ENCODE data around the gene CDC16. TPM values are rescaled to one million over a fixed set of nuclear protein-coding genes. Genes with fewer than 3 reads are reported as not detected.
A peak's percentile ranks its signal among the peaks of the same experiment; 100 is the strongest.

Gene CDC16
- total and polyA plus RNA-seq, 5 donors from 2014 or later: 16.1 to 56.8 (median 22.1) TPM

GRCh38 chr13:114227528-114227927 lies 7.2 kb upstream of the CDC16 start:
- no peak for DNase-seq
- Histone ChIP-seq H3K27ac (ENCODE audit: insufficient read depth, low read length, poor library complexity, severe bottlenecking) (no peak overlapping the region), H3K4me1 (ENCODE audit: control insufficient read depth, insufficient read depth, low read length, poor library complexity, severe bottlenecking) (peaks cover 30% of the 10 kb centered on the region), H3K27me3 (ENCODE audit: control insufficient read depth, insufficient read depth, low read length) (peaks cover 5% of the 10 kb centered on the region), H3K4me3 (ENCODE audit: low read depth, low read length) (no peak overlapping the region), H3K9me3 (ENCODE audit: control insufficient read depth in 2 of 2, low read length in 2 of 2) (no peaks in the 10 kb centered on the region), H3K36me3 (ENCODE audit: control insufficient read depth, insufficient read depth, low read length) (no peaks in the 10 kb centered on the region)
- no peak for ATAC-seq (ENCODE audit: low read depth in 2 of 2)
- Mint-ChIP-seq H3K27ac (peak overlapping the region in 2 of 3 donors; percentile 45 to 81), H3K4me3 (peak overlapping the region in 1 of 4 donors; percentile 11), H3K27me3 (peaks cover 44% of the 10 kb centered on the region), H3K9me3 (no peaks in the 10 kb centered on the region), H3K36me3 (no peaks in the 10 kb centered on the region), H3K4me1 (peaks cover 12 to 40% (median 25%) of the 10 kb centered on the region in 4 donors)

DNA sequence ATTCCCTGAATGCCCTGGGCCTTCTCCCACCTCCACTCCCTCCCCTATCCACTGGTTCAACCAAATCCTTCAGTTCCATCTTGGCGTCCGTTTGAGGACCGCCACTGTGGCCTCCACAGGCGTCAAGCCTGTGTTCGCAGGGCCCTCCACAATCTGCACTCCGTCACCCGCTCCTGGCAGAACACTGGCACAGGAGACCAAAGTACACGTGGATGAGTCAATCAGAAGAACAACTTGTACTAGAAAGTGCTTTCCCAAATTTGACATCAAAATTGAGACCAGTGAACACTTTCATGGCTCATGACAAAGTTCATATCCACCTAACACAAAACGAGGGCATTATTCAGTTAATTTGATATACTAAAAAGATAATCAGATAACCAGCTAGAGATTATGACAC lies 6.5 kb upstream of the CDC16 start:
- Histone ChIP-seq H3K4me1 (ENCODE audit: control insufficient read depth, insufficient read depth, low read length, poor library complexity, severe bottlenecking) (peaks cover 30% of the 10 kb centered on the region), H3K9me3 (ENCODE audit: control insufficient read depth in 2 of 2, low read length in 2 of 2) (no peaks in the 10 kb centered on the region), H3K4me3 (ENCODE audit: low read depth, low read length) (no peak overlapping the region), H3K36me3 (ENCODE audit: control insufficient read depth, insufficient read depth, low read length) (no peaks in the 10 kb centered on the region), H3K27me3 (ENCODE audit: control insufficient read depth, insufficient read depth, low read length) (peaks cover 5% of the 10 kb centered on the region), H3K27ac (ENCODE audit: insufficient read depth, low read length, poor library complexity, severe bottlenecking) (no peak overlapping the region)
- no peak overlapping the region for H3K27ac Mint-ChIP-seq
- no peaks in the 10 kb centered on the region for H3K36me3 Mint-ChIP-seq
- peaks cover 46% of the 10 kb centered on the region for H3K27me3 Mint-ChIP-seq
- no peaks in the 10 kb centered on the region for H3K9me3 Mint-ChIP-seq
- DNase-seq (no peak), ATAC-seq (ENCODE audit: low read depth in 2 of 2) (no peak)
- H3K4me1 Mint-ChIP-seq: peaks cover 12 to 35% (median 23%) of the 10 kb centered on the region in 4 donors
- H3K4me3 Mint-ChIP-seq: no peak overlapping the region

DNA sequence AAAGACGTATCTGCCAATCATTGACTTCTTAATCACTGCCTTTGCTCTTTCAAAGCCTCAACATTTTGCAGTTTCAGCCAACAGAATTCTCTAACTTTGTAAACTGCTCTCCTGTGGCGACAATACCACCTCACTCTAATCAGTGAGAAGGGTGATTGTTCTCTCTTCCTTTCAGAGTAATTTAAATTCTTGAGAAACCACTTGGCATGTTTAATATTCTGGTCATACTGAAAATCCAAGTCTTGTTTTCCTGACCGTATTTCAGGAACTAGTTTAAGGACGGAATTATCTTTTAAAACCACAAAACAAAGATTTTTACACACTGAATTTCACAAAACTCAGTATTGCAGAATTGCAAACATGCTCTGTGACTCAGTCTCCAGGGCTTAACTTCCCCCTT lies 5.2 kb upstream of the CDC16 start:
- DNase-seq (no peak), ATAC-seq (ENCODE audit: low read depth in 2 of 2) (no peak)
- Mint-ChIP-seq H3K4me3 (peak overlapping the region in 1 of 4 donors; percentile 7), H3K9me3 (no peaks in the 10 kb centered on the region), H3K4me1 (peaks cover 11 to 32% (median 22%) of the 10 kb centered on the region in 4 donors), H3K36me3 (no peaks in the 10 kb centered on the region), H3K27me3 (peaks cover 46% of the 10 kb centered on the region), H3K27ac (no peak overlapping the region)
- Histone ChIP-seq H3K27me3 (ENCODE audit: control insufficient read depth, insufficient read depth, low read length) (peaks cover 5% of the 10 kb centered on the region), H3K4me3 (ENCODE audit: low read depth, low read length) (no peak overlapping the region), H3K9me3 (ENCODE audit: control insufficient read depth in 2 of 2, low read length in 2 of 2) (no peaks in the 10 kb centered on the region), H3K27ac (ENCODE audit: insufficient read depth, low read length, poor library complexity, severe bottlenecking) (no peak overlapping the region), H3K4me1 (ENCODE audit: control insufficient read depth, insufficient read depth, low read length, poor library complexity, severe bottlenecking) (peaks cover 29% of the 10 kb centered on the region), H3K36me3 (ENCODE audit: control insufficient read depth, insufficient read depth, low read length) (no peaks in the 10 kb centered on the region)

DNA sequence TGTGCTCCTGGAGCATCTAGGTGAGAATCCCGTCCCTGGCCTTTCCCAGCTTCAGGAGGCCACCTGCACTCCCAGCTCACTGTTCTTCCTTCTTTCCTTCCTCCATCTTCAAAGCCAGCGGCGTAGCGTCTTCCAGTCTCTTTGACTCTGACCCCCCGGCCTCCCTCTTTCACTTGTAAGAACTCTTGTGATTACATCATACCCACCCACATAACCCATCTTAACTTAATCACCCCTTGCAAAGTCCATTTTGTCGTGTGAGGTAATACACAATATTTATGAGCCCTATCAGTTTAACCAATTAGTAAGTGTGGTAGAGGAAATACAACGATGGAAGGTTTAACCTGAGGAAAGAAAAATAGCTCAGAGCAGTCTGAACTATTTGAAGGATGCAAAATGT lies 4.6 kb upstream of the CDC16 start:
- no peaks in the 10 kb centered on the region for H3K36me3 ChIP-seq (ENCODE audit: control insufficient read depth, insufficient read depth, low read length)
- no peak for ATAC-seq (ENCODE audit: low read depth in 2 of 2)
- no peaks in the 10 kb centered on the region for H3K9me3 Mint-ChIP-seq
- peak overlapping the region in 1 of 4 donors; percentile 7 for H3K4me3 Mint-ChIP-seq
- H3K27me3 Mint-ChIP-seq: peaks cover 46% of the 10 kb centered on the region
- H3K4me1 Mint-ChIP-seq: peaks cover 5 to 29% (median 17%) of the 10 kb centered on the region in 4 donors
- peak overlapping the region in 1 of 3 donors; percentile 32 for H3K27ac Mint-ChIP-seq
- H3K4me3 ChIP-seq (ENCODE audit: low read depth, low read length): no peak overlapping the region
- no peaks in the 10 kb centered on the region for H3K36me3 Mint-ChIP-seq
- H3K9me3 ChIP-seq (ENCODE audit: control insufficient read depth in 2 of 2, low read length in 2 of 2): no peaks in the 10 kb centered on the region
- H3K4me1 ChIP-seq (ENCODE audit: control insufficient read depth, insufficient read depth, low read length, poor library complexity, severe bottlenecking): peaks cover 28% of the 10 kb centered on the region
- no peak for DNase-seq
- peaks cover 5% of the 10 kb centered on the region for H3K27me3 ChIP-seq (ENCODE audit: control insufficient read depth, insufficient read depth, low read length)
- no peak overlapping the region for H3K27ac ChIP-seq (ENCODE audit: insufficient read depth, low read length, poor library complexity, severe bottlenecking)

DNA sequence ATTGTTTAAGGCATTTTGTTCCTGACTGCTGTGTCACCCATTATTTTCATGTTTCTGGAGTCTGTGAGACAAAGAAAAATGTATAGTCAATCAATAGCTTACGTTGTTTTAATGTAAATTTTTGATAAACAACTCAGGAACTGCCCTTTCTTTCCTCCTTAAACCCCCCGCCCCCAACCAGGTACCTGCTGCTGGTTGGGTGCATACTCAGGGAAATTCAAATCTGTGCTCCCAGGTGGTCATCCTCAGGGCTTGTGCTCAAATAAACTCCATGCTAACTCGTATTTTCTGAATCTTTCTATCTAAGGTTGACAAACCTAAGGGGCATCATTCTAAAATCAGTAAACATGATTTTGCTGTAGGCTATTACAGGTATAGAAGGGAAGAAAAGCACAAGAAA lies 4.1 kb upstream of the CDC16 start:
- Mint-ChIP-seq H3K4me3 (peak overlapping the region in 2 of 4 donors; percentile 7 to 76), H3K36me3 (no peaks in the 10 kb centered on the region), H3K4me1 (peaks cover 8 to 31% (median 19%) of the 10 kb centered on the region in 4 donors), H3K27me3 (peaks cover 46% of the 10 kb centered on the region), H3K9me3 (no peaks in the 10 kb centered on the region), H3K27ac (no peak overlapping the region)
- ATAC-seq (ENCODE audit: low read depth in 2 of 2) (no peak), DNase-seq (no peak)
- Histone ChIP-seq H3K27ac (ENCODE audit: insufficient read depth, low read length, poor library complexity, severe bottlenecking) (no peak overlapping the region), H3K4me1 (ENCODE audit: control insufficient read depth, insufficient read depth, low read length, poor library complexity, severe bottlenecking) (peaks cover 31% of the 10 kb centered on the region), H3K4me3 (ENCODE audit: low read depth, low read length) (no peak overlapping the region), H3K9me3 (ENCODE audit: control insufficient read depth in 2 of 2, low read length in 2 of 2) (no peaks in the 10 kb centered on the region), H3K36me3 (ENCODE audit: control insufficient read depth, insufficient read depth, low read length) (no peaks in the 10 kb centered on the region), H3K27me3 (ENCODE audit: control insufficient read depth, insufficient read depth, low read length) (peaks cover 5% of the 10 kb centered on the region)

DNA sequence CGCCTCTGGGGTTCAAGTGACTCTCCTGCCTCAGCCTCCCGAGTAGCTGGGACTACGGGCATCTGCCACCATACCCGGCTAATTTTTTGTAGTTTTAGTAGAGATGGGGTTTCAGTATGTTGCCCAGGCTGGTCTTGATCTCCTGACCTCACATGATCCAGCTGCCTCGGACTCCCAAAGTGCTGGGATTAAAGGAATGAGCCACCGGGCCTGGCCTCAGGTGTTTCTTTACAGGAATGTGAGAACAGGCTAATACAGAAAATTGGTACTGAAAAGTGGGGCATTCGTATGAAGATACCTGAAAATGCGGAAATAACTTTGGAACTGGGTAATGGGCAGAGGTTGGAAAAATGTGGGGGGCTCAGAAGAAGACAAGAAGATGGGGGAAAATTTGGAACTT lies 2.8 kb upstream of the CDC16 start:
- peaks cover 5% of the 10 kb centered on the region for H3K27me3 ChIP-seq (ENCODE audit: control insufficient read depth, insufficient read depth, low read length)
- H3K27ac Mint-ChIP-seq: no peak overlapping the region
- peaks cover 3% of the 10 kb centered on the region for H3K36me3 ChIP-seq (ENCODE audit: control insufficient read depth, insufficient read depth, low read length)
- no peak overlapping the region for H3K27ac ChIP-seq (ENCODE audit: insufficient read depth, low read length, poor library complexity, severe bottlenecking)
- H3K27me3 Mint-ChIP-seq: peaks cover 42% of the 10 kb centered on the region
- H3K4me3 ChIP-seq (ENCODE audit: low read depth, low read length): no peak overlapping the region
- DNase-seq (no peak), ATAC-seq (ENCODE audit: low read depth in 2 of 2) (no peak)
- peaks cover 29% of the 10 kb centered on the region for H3K4me1 ChIP-seq (ENCODE audit: control insufficient read depth, insufficient read depth, low read length, poor library complexity, severe bottlenecking)
- no peaks in the 10 kb centered on the region for H3K9me3 ChIP-seq (ENCODE audit: control insufficient read depth in 2 of 2, low read length in 2 of 2)
- H3K9me3 Mint-ChIP-seq: no peaks in the 10 kb centered on the region
- no peaks in the 10 kb centered on the region for H3K36me3 Mint-ChIP-seq
- H3K4me3 Mint-ChIP-seq: peak overlapping the region in 1 of 4 donors; percentile 27
- peaks cover 11 to 29% (median 17%) of the 10 kb centered on the region in 4 donors for H3K4me1 Mint-ChIP-seq

DNA sequence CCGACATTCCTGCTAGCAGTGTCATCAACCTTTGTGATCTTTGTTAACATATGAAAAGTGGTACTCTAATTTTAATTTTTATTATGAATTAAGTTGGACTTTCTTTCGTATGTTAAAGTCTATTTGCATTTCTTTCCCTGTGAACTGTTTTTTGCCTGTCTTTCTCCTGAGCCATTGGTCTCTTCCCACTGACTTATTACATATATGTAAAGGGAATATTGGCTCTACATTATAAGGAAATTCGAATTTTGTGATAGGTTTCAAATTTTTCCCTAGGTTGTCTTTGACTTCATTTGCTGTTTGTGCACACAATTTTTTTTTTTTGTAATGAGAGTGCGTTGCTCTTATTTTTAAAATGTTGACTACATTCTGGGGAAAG lies 442 bp upstream of the CDC16 start:
- DNase-seq (no peak), ATAC-seq (ENCODE audit: low read depth in 2 of 2) (no peak)
- Histone ChIP-seq H3K4me3 (ENCODE audit: low read depth, low read length) (peak overlapping the region; percentile 41), H3K4me1 (ENCODE audit: control insufficient read depth, insufficient read depth, low read length, poor library complexity, severe bottlenecking) (peaks cover 25% of the 10 kb centered on the region), H3K27me3 (ENCODE audit: control insufficient read depth, insufficient read depth, low read length) (peaks cover 5% of the 10 kb centered on the region), H3K9me3 (ENCODE audit: control insufficient read depth in 2 of 2, low read length in 2 of 2) (no peaks in the 10 kb centered on the region), H3K27ac (ENCODE audit: insufficient read depth, low read length, poor library complexity, severe bottlenecking) (peak overlapping the region; percentile 71), H3K36me3 (ENCODE audit: control insufficient read depth, insufficient read depth, low read length) (peaks cover 26% of the 10 kb centered on the region)
- Mint-ChIP-seq H3K4me3 (peak overlapping the region; percentile 88 to 96 (median 93)), H3K4me1 (peaks cover 9 to 33% (median 20%) of the 10 kb centered on the region in 4 donors), H3K27ac (peak overlapping the region in 1 of 3 donors; percentile 96), H3K36me3 (peaks cover 14% of the 10 kb centered on the region), H3K27me3 (peaks cover 27% of the 10 kb centered on the region), H3K9me3 (no peaks in the 10 kb centered on the region)

GRCh38 chr13:114235697-114236096 lies 1.0 kb downstream of the CDC16 start:
- no peaks in the 10 kb centered on the region for H3K27me3 ChIP-seq (ENCODE audit: control insufficient read depth, insufficient read depth, low read length)
- H3K27ac Mint-ChIP-seq: peak overlapping the region; percentile 40 to 83 (median 66)
- peak overlapping the region; percentile 88 for H3K4me3 ChIP-seq (ENCODE audit: low read depth, low read length)
- H3K4me1 Mint-ChIP-seq: peaks cover 9 to 35% (median 17%) of the 10 kb centered on the region in 4 donors
- H3K9me3 Mint-ChIP-seq: no peaks in the 10 kb centered on the region
- peaks cover 20% of the 10 kb centered on the region for H3K36me3 Mint-ChIP-seq
- peak overlapping the region; percentile 88 to 96 (median 93) for H3K4me3 Mint-ChIP-seq
- H3K27me3 Mint-ChIP-seq: peaks cover 12% of the 10 kb centered on the region
- H3K36me3 ChIP-seq (ENCODE audit: control insufficient read depth, insufficient read depth, low read length): peaks cover 39% of the 10 kb centered on the region
- H3K9me3 ChIP-seq (ENCODE audit: control insufficient read depth in 2 of 2, low read length in 2 of 2): no peaks in the 10 kb centered on the region
- no peak for DNase-seq
- H3K4me1 ChIP-seq (ENCODE audit: control insufficient read depth, insufficient read depth, low read length, poor library complexity, severe bottlenecking): peaks cover 25% of the 10 kb centered on the region
- peak overlapping the region; percentile 71 for H3K27ac ChIP-seq (ENCODE audit: insufficient read depth, low read length, poor library complexity, severe bottlenecking)
- no peak for ATAC-seq (ENCODE audit: low read depth in 2 of 2)

Data from CD4-positive, CD25-positive, alpha-beta regulatory T cell (primary cell).